ENCODE data around the gene ZBTB8OS.

ZBTB8OS gene

GRCh38 chr1:32606565-32607371 is 43.6 kb downstream of the ZBTB8OS start:
- no peak for DNase-seq (ENCODE audit: low spot score)

GRCh38 chr1:32605711-32606424 is 44.5 kb downstream of the ZBTB8OS start:
- no peak for DNase-seq (ENCODE audit: low spot score)

- no peak for DNase-seq (ENCODE audit: low spot score)
Observed at GRCh38 chr1:32600034-32600433, 50.3 kb downstream of the ZBTB8OS start.

DNA sequence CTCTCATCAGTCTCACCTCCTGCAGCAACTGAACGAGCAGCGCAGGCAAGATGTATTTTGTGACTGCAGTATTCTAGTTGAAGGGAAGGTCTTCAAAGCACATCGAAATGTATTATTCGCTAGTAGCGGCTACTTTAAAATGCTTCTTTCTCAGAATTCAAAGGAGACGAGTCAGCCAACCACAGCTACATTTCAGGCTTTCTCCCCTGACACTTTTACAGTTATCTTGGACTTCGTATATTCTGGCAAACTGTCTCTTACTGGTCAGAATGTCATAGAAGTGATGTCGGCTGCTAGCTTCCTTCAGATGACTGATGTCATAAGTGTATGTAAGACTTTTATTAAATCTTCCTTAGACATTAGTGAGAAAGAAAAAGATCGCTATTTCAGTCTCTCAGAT is 57.4 kb downstream of the ZBTB8OS start:
- no peak for DNase-seq (ENCODE audit: low spot score)

DNA sequence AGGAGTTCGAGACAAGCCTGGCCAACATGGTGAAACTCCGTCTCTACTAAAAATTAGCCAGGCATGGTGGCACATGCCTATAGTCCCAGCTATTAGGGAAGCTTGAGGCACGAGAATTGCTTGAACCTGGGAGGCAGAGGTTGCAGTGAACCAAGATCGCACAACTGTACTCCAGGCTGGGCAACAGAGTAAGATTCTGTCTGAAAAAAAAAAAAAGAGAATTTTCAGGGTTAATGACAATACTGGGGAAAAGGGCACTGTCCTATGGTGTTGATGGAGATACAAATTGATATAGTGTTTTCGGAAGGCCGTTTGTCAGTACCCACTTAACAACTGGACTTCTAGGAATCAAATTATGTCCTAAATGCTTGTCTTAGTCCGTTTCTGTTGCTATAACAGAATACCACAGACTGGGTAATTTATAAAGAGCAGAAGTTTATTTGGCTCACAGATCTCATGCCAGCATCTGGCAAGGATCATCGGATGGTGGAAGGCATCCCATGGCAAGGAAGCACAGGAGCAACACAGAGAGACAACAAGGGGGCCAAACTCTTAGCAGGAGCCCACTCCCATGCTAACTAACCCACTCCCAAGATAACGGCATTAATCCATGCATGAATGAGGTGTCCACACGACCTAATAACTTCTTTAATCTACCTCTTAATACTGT is 69.9 kb downstream of the ZBTB8OS start:
- DNase-seq (ENCODE audit: low spot score) = no peak
